Transverse colon (tissue), 3 donors: ENCODE data around the gene AXIN1.

Experiments
- POLR2A ChIP-seq: fragments of 450-650 bp; IDR thresholded peaks from one replicate; pipeline ENCODE4 v1.6.1; 2016; ENCODE audit warnings: antibody characterized with exemption, mild to moderate bottlenecking, moderate library complexity
- TF ChIP-seq, protein P1 (sequence below), 5 experiments: fragments of 200-600 bp in 3 of 5; fragments of 450-650 bp in 2 of 5; sonication (generic) in 3 of 5; IDR thresholded peaks; 1 replicate in 2 of 5; 2 replicates in 3 of 5; pipeline ENCODE4 v1.5.1; 2016 to 2017; ENCODE audit warnings: antibody characterized with exemption in 5 of 5, inconsistent platforms in 3 of 5, mild to moderate bottlenecking in 2 of 5, moderate library complexity in 1 of 5

DNA sequence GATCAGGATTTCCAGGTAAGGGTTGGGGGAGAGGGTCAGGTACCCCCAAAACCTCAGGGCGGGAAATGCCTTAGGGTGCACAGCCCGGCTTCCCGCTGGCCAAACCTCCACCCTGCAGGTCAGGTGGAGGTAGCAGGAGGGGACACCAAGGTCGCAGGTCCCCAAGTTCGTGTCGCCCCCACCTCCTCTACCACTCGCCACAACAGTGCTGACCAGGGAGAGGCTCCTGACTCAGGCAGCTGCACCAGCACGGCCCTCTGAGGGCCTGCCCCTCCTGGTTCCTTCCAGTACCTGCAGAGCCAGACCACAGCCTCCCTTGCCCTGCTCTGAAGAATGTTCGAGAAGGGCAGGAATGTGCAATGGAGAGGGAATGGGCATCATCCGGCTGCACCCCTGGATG is 14.0 kb upstream of the AXIN1 start:
- TF ChIP-seq, protein P1, sequence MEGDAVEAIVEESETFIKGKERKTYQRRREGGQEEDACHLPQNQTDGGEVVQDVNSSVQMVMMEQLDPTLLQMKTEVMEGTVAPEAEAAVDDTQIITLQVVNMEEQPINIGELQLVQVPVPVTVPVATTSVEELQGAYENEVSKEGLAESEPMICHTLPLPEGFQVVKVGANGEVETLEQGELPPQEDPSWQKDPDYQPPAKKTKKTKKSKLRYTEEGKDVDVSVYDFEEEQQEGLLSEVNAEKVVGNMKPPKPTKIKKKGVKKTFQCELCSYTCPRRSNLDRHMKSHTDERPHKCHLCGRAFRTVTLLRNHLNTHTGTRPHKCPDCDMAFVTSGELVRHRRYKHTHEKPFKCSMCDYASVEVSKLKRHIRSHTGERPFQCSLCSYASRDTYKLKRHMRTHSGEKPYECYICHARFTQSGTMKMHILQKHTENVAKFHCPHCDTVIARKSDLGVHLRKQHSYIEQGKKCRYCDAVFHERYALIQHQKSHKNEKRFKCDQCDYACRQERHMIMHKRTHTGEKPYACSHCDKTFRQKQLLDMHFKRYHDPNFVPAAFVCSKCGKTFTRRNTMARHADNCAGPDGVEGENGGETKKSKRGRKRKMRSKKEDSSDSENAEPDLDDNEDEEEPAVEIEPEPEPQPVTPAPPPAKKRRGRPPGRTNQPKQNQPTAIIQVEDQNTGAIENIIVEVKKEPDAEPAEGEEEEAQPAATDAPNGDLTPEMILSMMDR (IDR thresholded peaks at IDR 0.05) = no peak
- TF ChIP-seq POLR2A = no peak
